Sigmoid colon (tissue), 4 donors: ENCODE results near the gene TTBK2.
"Not testable (repeated sequence)": the region's sequence is repeated elsewhere in the genome, so short reads cannot be mapped to it uniquely, and the experiment has no call there.

ENCODE experiments used
- EP300 ChIP-seq, 4 donors: sonication (generic); formaldehyde crosslinking; IDR thresholded peaks; one replicate each; pipeline ENCODE4 v1.6.1; 2017; ENCODE audit warnings: antibody characterized with exemption in 4 of 4
- POLR2A ChIP-seq, 2 donors: fragments of 450-650 bp; IDR thresholded peaks; one replicate each; pipeline ENCODE4 v1.6.1; 2016; ENCODE audit warnings: antibody characterized with exemption in 2 of 2, mild to moderate bottlenecking in 2 of 2, moderate library complexity in 2 of 2
- TF ChIP-seq, protein P1 (sequence below), 4 experiments: fragments of 450-650 bp in 3 of 4; fragments of 200-600 bp in 1 of 4; IDR thresholded peaks; one replicate each; pipeline ENCODE4 v1.5.1; 2016 to 2019; ENCODE audit warnings: antibody characterized with exemption in 4 of 4, mild to moderate bottlenecking in 3 of 4, moderate library complexity in 2 of 4

DNA sequence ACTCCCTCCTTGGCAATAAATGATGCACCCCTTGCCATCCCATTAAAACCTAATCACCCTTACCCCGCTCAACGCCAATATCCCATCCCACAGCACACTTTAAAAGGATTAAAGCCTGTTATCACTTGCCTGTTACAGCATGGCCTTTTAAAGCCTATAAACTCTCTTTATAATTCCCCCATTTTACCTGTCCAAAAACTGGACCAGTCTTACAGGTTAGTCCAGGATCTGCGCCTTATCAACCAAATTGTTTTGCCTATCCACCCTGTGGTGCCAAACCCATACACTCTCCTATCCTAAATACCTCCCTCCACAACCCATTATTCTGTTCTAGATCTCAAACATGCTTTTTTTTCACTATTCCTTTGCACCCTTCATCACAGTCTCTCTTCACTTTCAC is 33.2 kb downstream of the TTBK2 start:
- TF ChIP-seq, protein P1, sequence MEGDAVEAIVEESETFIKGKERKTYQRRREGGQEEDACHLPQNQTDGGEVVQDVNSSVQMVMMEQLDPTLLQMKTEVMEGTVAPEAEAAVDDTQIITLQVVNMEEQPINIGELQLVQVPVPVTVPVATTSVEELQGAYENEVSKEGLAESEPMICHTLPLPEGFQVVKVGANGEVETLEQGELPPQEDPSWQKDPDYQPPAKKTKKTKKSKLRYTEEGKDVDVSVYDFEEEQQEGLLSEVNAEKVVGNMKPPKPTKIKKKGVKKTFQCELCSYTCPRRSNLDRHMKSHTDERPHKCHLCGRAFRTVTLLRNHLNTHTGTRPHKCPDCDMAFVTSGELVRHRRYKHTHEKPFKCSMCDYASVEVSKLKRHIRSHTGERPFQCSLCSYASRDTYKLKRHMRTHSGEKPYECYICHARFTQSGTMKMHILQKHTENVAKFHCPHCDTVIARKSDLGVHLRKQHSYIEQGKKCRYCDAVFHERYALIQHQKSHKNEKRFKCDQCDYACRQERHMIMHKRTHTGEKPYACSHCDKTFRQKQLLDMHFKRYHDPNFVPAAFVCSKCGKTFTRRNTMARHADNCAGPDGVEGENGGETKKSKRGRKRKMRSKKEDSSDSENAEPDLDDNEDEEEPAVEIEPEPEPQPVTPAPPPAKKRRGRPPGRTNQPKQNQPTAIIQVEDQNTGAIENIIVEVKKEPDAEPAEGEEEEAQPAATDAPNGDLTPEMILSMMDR (IDR thresholded peaks at IDR 0.05), result not testable (repeated sequence)
- TF ChIP-seq POLR2A, EP300 (IDR thresholded peaks at IDR 0.05): not testable (repeated sequence)
